WTC11 (cell line): ENCODE measurements around the gene CAD. TPM values are rescaled to one million over a fixed set of nuclear protein-coding genes. Genes with fewer than 3 reads are reported as not detected.

ENCODE experiments used
- ATAC-seq: fragments of 200-7000 bp; cut with Tn5 transposase; 2 replicates; pipeline ENCODE4 v1.10.0; 2021; ENCODE audit warnings: mild to moderate bottlenecking, moderate library complexity
- CTCF ChIA-PET: fragments of 300-600 bp; sonication (Branson Sonifier 250); formaldehyde crosslinking; loops from one replicate; lab custom pipeline; 2021; ENCODE audit warnings: antibody characterized with exemption; lab: Charles Lee
- POLR2A ChIA-PET: fragments of 350-600 bp; sonication (Branson Sonifier 250); formaldehyde crosslinking; loops from one replicate; lab custom pipeline; 2021; ENCODE audit warnings: antibody characterized with exemption; lab: Charles Lee
- DNase-seq: peaks from one replicate; pipeline ENCODE4 v3.0.0; 2021; ENCODE audit warnings: low spot score
- H3K27ac Mint-ChIP-seq: 2 replicates; pipeline ENCODE4 v1.8.0; 2021; ENCODE audit warnings: mixed read lengths
- H3K27me3 Mint-ChIP-seq: 2 replicates; pipeline ENCODE4 v1.8.0; 2021; ENCODE audit warnings: low read depth, mild to moderate bottlenecking, moderate library complexity, mixed read lengths
- H3K36me3 Mint-ChIP-seq: 2 replicates; pipeline ENCODE4 v1.8.0; 2021; ENCODE audit warnings: mixed read lengths
- H3K4me1 Mint-ChIP-seq: 2 replicates; pipeline ENCODE4 v1.8.0; 2022; ENCODE audit warnings: mixed read lengths
- H3K4me3 Mint-ChIP-seq: 2 replicates; pipeline ENCODE4 v1.8.0; 2021; ENCODE audit warnings: mild to moderate bottlenecking, moderate library complexity, mixed read lengths
- H3K9me3 Mint-ChIP-seq: 2 replicates; pipeline ENCODE4 v1.8.0; 2021; ENCODE audit warnings: mixed read lengths
- AFF4 ChIP-seq: sonication (generic); formaldehyde crosslinking; IDR thresholded peaks from 2 replicates; pipeline ENCODE4 v1.8.1; 2023; ENCODE audit warnings: mild to moderate bottlenecking, missing genetic modification reagents, borderline replicate concordance
- ATF6 ChIP-seq: sonication (generic); formaldehyde crosslinking; IDR thresholded peaks from 2 replicates; pipeline ENCODE4 v1.8.1; 2023; ENCODE audit warnings: mild to moderate bottlenecking, missing genetic modification reagents
- CTCF ChIP-seq: fragments of 200-600 bp; IDR thresholded peaks from 2 replicates; pipeline ENCODE4 v1.8.0; 2022; ENCODE audit warnings: antibody characterized with exemption
- EMX1 ChIP-seq: fragments of 250-450 bp; sonication (Bioruptor Pico); IDR thresholded peaks from 2 replicates; pipeline ENCODE4 v1.8.0; 2021; ENCODE audit warnings: mild to moderate bottlenecking
- ESRRA ChIP-seq: sonication (generic); formaldehyde crosslinking; IDR thresholded peaks from 2 replicates; pipeline ENCODE4 v1.8.1; 2022; ENCODE audit warnings: mild to moderate bottlenecking, missing genetic modification reagents, borderline replicate concordance
- FOXP1 ChIP-seq: sonication (generic); formaldehyde crosslinking; IDR thresholded peaks from 2 replicates; pipeline ENCODE4 v1.8.0; 2022; ENCODE audit warnings: missing genetic modification reagents, mild to moderate bottlenecking, moderate library complexity, borderline replicate concordance
- HMGA2 ChIP-seq: fragments of 250-450 bp; sonication (Bioruptor Pico); IDR thresholded peaks from 2 replicates; pipeline ENCODE4 v1.4.0; 2021; ENCODE audit warnings: mild to moderate bottlenecking, moderate library complexity
- JAZF1 ChIP-seq: fragments of 250-450 bp; sonication (Bioruptor Pico); IDR thresholded peaks from 2 replicates; pipeline ENCODE4 v1.9.0; 2021; ENCODE audit warnings: moderate library complexity, mild to moderate bottlenecking, inconsistent platforms
- MXD4 ChIP-seq: fragments of 250-450 bp; sonication (Bioruptor Pico); IDR thresholded peaks from 2 replicates; pipeline ENCODE4 v1.8.0; 2021; ENCODE audit warnings: mild to moderate bottlenecking, moderate library complexity, borderline replicate concordance
- NFYB ChIP-seq: sonication (generic); formaldehyde crosslinking; conservative IDR thresholded peaks from 2 replicates; pipeline ENCODE4 v1.8.0; 2022; ENCODE audit warnings: low read depth, missing genetic modification reagents
- NR2C2 ChIP-seq: sonication (generic); formaldehyde crosslinking; IDR thresholded peaks from 2 replicates; pipeline ENCODE4 v1.8.0; 2022; ENCODE audit warnings: mild to moderate bottlenecking, missing genetic modification reagents
- NR3C1 ChIP-seq: sonication (generic); formaldehyde crosslinking; conservative IDR thresholded peaks from 2 replicates; pipeline ENCODE4 v1.8.1; 2023; ENCODE audit warnings: low read depth, mild to moderate bottlenecking, missing genetic modification reagents
- ZBTB21 ChIP-seq: sonication (generic); formaldehyde crosslinking; IDR thresholded peaks from 2 replicates; pipeline ENCODE4 v1.8.1; 2023; ENCODE audit warnings: mild to moderate bottlenecking, missing genetic modification reagents, borderline replicate concordance
- ZMAT4 ChIP-seq: fragments of 250-450 bp; sonication (Bioruptor Pico); IDR thresholded peaks from 2 replicates; pipeline ENCODE4 v1.9.0; 2021; ENCODE audit warnings: mild to moderate bottlenecking
- ZNF138 ChIP-seq: sonication (generic); formaldehyde crosslinking; conservative IDR thresholded peaks from 2 replicates; pipeline ENCODE4 v1.8.1; 2022; ENCODE audit warnings: mild to moderate bottlenecking, moderate library complexity, missing genetic modification reagents
- ZNF232 ChIP-seq: sonication (generic); formaldehyde crosslinking; IDR thresholded peaks from 2 replicates; pipeline ENCODE4 v1.8.0; 2022; ENCODE audit warnings: mild to moderate bottlenecking, missing genetic modification reagents
- ZSCAN18 ChIP-seq: fragments of 250-450 bp; sonication (Bioruptor Pico); IDR thresholded peaks from 2 replicates; pipeline ENCODE4 v2.1.2; 2022; ENCODE audit warnings: mild to moderate bottlenecking, moderate library complexity
- total RNA-seq: library from RNA; stranded (reverse); gene quantifications from 3 replicates; pipeline ENCODE4 v1.2.3, GENCODE V29; 2021

The CAD gene
- total RNA-seq, 1 experiment from 2014 or later = 178 TPM

- no peaks in the 10 kb centered on the region for H3K27me3 Mint-ChIP-seq
- no peak for TF ChIP-seq EMX1
- TF ChIP-seq NFYB (CRISPR knock-in tag) = no peak
- TF ChIP-seq HMGA2 (CRISPR knock-in tag) = no peak
- no peak for TF ChIP-seq ZNF232 (CRISPR knock-in tag)
- TF ChIP-seq MXD4 (CRISPR knock-in tag) = no peak
- TF ChIP-seq ZBTB21 (CRISPR knock-in tag) = peak; percentile 37; the same call in 1 of the 2 replicates
- TF ChIP-seq NR3C1 = no peak
- no peak for TF ChIP-seq NR2C2 (CRISPR knock-in tag)
- no peak for TF ChIP-seq ATF6 (CRISPR knock-in tag)
- no peak for TF ChIP-seq ESRRA (CRISPR knock-in tag)
- 0 out of 2 replicates have a peak, but pooled peaks have one; percentile 10 for TF ChIP-seq ZNF138 (CRISPR knock-in tag)
- peaks cover 31% of the 10 kb centered on the region for H3K36me3 Mint-ChIP-seq
- POLR2A ChIA-PET = interaction anchor here (0.6 to 1.8 kb wide), 5 partner anchors 7 to 142 kb away, joined by 3 to 7 read pairs (median 4); no protein-coding TSS in a partner anchor
- no peak for DNase-seq
- H3K27ac Mint-ChIP-seq = peak overlapping the region; percentile 100
- 0 out of 2 replicates have a peak, but pooled peaks have one; percentile 0 for ATAC-seq
- H3K4me3 Mint-ChIP-seq = peak overlapping the region; percentile 99
- H3K9me3 Mint-ChIP-seq = no peaks in the 10 kb centered on the region
- CTCF ChIA-PET = interaction anchor here (1.4 kb wide), 1 partner anchor 79 kb away, joined by 4 read pairs; no protein-coding TSS in a partner anchor
- peaks cover 35% of the 10 kb centered on the region for H3K4me1 Mint-ChIP-seq
These were observed 4.3 kb upstream of the CAD start for GRCh38 chr2:27212626-27213471.

- H3K27ac Mint-ChIP-seq = no peak overlapping the region
- H3K36me3 Mint-ChIP-seq = peaks cover 25% of the 10 kb centered on the region
- no peak overlapping the region for H3K4me3 Mint-ChIP-seq
- no peaks in the 10 kb centered on the region for H3K9me3 Mint-ChIP-seq
- ATAC-seq (no peak), DNase-seq (no peak)
- TF ChIP-seq FOXP1 (no peak), JAZF1 (CRISPR knock-in tag) (no peak), AFF4 (no peak), ZSCAN18 (CRISPR knock-in tag) (no peak), CTCF (no peak), MXD4 (CRISPR knock-in tag) (no peak), ZMAT4 (no peak)
- ChIA-PET POLR2A (no interaction called here), CTCF (no interaction called here)
- no peaks in the 10 kb centered on the region for H3K27me3 Mint-ChIP-seq
- H3K4me1 Mint-ChIP-seq = peaks cover 32% of the 10 kb centered on the region
These were observed 2.2 kb upstream of the CAD start for GRCh38 chr2:27214941-27215340.
